ENCODE results near the gene PKHD1. TPM values are rescaled to one million over a fixed set of nuclear protein-coding genes. Genes with fewer than 3 reads are reported as not detected.

Gene PKHD1
- total RNA-seq, 2 experiments from 2014 or later = not detected

DNA sequence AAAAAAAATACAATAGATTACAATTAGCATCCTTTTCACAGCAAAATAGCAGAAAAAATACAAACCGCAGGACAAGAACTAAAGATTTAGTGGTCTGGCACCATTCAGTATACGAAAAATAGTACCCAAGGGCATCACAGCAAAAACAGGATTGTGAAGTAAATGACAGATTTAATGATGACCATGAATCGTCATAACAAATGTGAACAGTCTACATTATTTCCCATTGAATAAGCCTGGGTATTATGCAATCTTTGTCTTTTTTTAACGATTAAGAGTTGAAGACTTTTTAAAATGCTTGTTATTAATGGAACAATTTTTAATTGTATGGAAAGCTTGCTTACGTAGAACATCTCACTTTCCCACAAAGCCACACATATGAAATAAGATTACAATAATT, 432.8 kb downstream of the PKHD1 start:
- no peak for DNase-seq
- Mint-ChIP-seq H3K27me3 (no peaks in the 10 kb centered on the region), H3K4me1 (no peaks in the 10 kb centered on the region), H3K36me3 (no peaks in the 10 kb centered on the region), H3K9me3 (no peaks in the 10 kb centered on the region), H3K4me3 (no peak overlapping the region), H3K27ac (no peak overlapping the region)
- POLR2A ChIA-PET = no interaction called here
- ATAC-seq (ENCODE audit: low read depth) = no peak

DNA sequence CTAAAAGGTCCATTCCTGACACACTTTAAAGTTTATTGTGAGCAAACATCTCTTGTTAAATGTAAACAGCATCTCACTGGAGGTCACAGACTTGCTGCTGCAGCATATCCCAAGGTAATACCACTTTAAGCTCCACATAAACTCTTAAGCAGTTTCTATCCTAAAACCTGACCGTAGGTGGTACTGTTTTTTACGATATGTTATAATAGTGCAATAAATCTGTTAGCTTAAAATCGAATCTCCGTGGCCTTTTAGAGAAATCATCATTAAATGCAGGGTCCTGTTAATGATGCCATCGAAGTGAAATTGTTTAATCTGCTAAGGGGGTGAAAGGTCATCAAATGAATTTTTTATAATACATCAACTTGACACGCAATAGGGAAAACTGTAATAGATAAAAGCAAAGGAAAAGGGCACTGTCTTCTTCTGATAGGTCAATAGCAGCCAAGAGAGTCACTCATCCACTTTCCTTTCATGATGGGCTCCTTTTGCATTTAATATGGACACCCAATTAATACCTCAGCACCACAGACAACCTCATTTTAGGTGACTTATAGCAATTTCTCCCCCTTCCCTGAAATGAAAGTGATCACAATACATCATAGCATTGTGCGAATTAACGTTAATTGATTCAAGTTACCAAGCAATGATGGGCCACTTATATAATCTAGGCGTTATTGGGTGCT, 436.1 kb downstream of the PKHD1 start:
- H3K4me1 Mint-ChIP-seq = peaks cover 1% of the 10 kb centered on the region
- H3K9me3 Mint-ChIP-seq = no peaks in the 10 kb centered on the region
- H3K4me3 Mint-ChIP-seq = no peak overlapping the region
- DNase-seq (no peak), ATAC-seq (ENCODE audit: low read depth) (no peak)
- no peak overlapping the region for H3K27ac Mint-ChIP-seq
- no peaks in the 10 kb centered on the region for H3K36me3 Mint-ChIP-seq
- H3K27me3 Mint-ChIP-seq = no peaks in the 10 kb centered on the region
- POLR2A ChIA-PET = no interaction called here

DNA sequence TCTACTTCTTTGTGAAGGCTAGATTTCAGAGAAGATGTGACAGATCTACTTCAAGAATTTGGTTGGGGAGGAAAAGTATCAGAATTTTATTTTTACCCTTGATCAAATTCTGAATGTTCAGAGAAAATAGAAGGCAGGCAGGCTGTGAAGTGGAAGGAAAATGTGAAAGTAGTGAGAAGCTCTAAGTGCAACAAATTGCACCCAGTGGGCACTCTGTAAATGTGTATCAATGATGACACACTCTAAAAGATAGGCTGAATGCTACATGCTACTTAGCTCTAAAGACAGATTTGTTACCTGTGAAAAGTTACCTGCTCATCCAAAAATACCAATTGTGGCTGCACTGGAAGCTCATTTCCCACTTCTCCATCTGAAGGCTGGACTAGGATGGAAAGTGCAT, 438.6 kb downstream of the PKHD1 start:
- H3K9me3 Mint-ChIP-seq = no peaks in the 10 kb centered on the region
- H3K27me3 Mint-ChIP-seq = no peaks in the 10 kb centered on the region
- ATAC-seq (ENCODE audit: low read depth) (no peak), DNase-seq (no peak)
- no peak overlapping the region for H3K27ac Mint-ChIP-seq
- H3K36me3 Mint-ChIP-seq = no peaks in the 10 kb centered on the region
- H3K4me3 Mint-ChIP-seq = no peak overlapping the region
- POLR2A ChIA-PET = no interaction called here
- H3K4me1 Mint-ChIP-seq = peaks cover 1% of the 10 kb centered on the region

DNA sequence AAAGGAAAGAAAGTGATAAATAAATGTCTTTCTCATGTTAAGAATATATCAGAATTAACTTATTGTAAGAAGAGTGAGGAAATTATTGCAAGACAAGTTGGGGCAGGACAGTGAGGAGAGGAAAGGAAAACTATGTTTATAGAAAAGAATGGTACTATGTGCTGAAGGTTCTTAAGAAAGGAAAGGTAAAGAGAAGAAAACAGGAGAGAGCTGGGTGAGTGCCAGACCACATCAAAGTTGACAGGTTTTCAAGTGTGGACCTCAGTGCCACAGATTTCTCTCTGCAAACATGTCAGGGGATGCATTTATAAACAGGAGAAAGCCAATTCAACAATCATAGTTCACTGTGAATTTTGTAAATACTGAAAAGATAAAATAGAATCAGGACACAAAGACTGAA, 439.2 kb downstream of the PKHD1 start:
- H3K9me3 Mint-ChIP-seq = no peaks in the 10 kb centered on the region
- H3K36me3 Mint-ChIP-seq = no peaks in the 10 kb centered on the region
- H3K27me3 Mint-ChIP-seq = no peaks in the 10 kb centered on the region
- ATAC-seq (ENCODE audit: low read depth) = no peak
- POLR2A ChIA-PET = no interaction called here
- no peak overlapping the region for H3K4me3 Mint-ChIP-seq
- DNase-seq = no peak
- H3K4me1 Mint-ChIP-seq = peaks cover 1% of the 10 kb centered on the region
- no peak overlapping the region for H3K27ac Mint-ChIP-seq

DNA sequence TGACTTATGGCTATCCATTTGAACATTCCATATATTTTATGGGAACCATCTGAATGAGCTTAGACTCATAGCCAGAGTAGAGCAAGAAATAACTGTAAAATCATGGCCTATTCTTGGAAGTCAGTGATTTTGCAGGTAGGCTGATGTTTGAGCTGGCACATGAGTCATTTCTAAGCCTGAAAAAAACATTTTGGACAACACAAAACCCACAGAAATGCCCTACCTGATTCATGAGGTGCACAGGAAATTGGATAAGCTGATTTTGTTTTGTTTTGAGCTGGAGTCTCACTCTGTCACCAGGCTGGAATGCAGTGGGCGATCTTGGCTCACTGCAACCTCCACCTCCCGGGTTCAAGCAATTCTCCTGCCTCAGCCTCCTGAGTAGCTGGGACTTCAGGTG, 443.0 kb downstream of the PKHD1 start:
- Mint-ChIP-seq H3K36me3 (no peaks in the 10 kb centered on the region), H3K4me3 (no peak overlapping the region), H3K27ac (no peak overlapping the region), H3K9me3 (peaks cover 2% of the 10 kb centered on the region), H3K27me3 (no peaks in the 10 kb centered on the region), H3K4me1 (peaks cover 1% of the 10 kb centered on the region)
- ATAC-seq (ENCODE audit: low read depth) (no peak), DNase-seq (no peak)
- POLR2A ChIA-PET = no interaction called here

DNA sequence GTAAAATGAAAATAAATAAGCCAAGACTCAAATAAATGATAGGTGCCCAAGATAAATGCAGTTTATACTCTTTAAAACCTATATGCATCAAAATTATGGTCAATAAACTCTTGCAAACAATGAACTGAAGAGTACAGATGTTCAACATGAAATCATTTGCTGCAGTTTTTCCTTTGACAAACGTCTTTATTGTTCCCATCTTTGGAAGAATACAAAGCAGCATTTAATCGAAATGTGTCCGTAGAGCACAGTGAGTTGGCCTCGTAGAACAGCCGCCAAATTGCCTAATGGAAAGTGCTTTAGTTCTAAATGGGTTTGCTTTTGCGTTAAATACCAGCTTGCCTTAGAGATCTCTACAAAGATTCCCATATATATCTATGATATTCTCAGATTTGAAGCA, 447.4 kb downstream of the PKHD1 start:
- Mint-ChIP-seq H3K36me3 (no peaks in the 10 kb centered on the region), H3K9me3 (peaks cover 2% of the 10 kb centered on the region), H3K4me3 (no peak overlapping the region), H3K27me3 (no peaks in the 10 kb centered on the region), H3K27ac (no peak overlapping the region), H3K4me1 (no peaks in the 10 kb centered on the region)
- no peak for DNase-seq
- no peak for ATAC-seq (ENCODE audit: low read depth)
- POLR2A ChIA-PET = no interaction called here

DNA sequence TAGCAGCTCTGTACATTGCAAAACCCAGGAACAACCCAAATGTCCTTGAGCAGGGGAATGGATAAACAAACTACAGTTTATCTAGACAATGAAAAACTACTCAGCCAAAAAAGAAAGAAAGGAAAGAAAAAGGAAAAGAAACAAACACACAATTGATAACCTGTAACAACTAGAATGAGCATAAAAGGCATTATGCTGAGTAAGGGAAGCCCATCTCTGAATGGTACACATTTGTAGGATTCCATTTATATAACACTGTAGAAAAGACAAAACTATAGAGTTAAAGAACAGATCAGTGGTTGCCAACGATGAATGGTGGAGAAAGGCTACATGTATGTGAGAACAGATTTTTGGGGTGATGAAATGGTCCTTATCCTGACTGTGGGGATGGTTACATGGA, 454.0 kb downstream of the PKHD1 start:
- H3K4me1 Mint-ChIP-seq = no peaks in the 10 kb centered on the region
- DNase-seq (no peak), ATAC-seq (ENCODE audit: low read depth) (no peak)
- H3K27me3 Mint-ChIP-seq = no peaks in the 10 kb centered on the region
- POLR2A ChIA-PET = no interaction called here
- no peak overlapping the region for H3K27ac Mint-ChIP-seq
- no peaks in the 10 kb centered on the region for H3K9me3 Mint-ChIP-seq
- H3K4me3 Mint-ChIP-seq = no peak overlapping the region
- no peaks in the 10 kb centered on the region for H3K36me3 Mint-ChIP-seq

DNA sequence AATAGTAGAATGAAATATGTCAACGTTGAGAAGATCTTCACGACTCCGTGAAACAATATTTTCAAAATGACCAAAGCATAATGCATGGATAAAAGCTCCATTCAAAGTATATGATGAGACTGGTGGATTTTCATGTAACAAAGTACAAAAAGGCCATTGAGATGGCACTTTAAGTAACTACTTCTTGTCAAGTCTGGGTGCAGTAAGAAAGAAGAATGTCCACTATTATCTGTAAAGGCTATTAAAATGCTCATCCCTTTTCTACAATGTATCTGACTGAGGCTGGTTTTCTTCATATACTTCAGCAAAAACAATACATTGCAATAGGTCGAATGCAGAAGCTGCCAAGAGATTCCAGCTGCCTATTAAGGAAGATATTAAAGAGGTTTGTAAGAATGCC, 457.4 kb downstream of the PKHD1 start:
- Mint-ChIP-seq H3K36me3 (no peaks in the 10 kb centered on the region), H3K27ac (no peak overlapping the region), H3K27me3 (no peaks in the 10 kb centered on the region), H3K4me1 (no peaks in the 10 kb centered on the region), H3K9me3 (no peaks in the 10 kb centered on the region), H3K4me3 (no peak overlapping the region)
- ATAC-seq (ENCODE audit: low read depth) (no peak), DNase-seq (no peak)
- POLR2A ChIA-PET = no interaction called here

DNA sequence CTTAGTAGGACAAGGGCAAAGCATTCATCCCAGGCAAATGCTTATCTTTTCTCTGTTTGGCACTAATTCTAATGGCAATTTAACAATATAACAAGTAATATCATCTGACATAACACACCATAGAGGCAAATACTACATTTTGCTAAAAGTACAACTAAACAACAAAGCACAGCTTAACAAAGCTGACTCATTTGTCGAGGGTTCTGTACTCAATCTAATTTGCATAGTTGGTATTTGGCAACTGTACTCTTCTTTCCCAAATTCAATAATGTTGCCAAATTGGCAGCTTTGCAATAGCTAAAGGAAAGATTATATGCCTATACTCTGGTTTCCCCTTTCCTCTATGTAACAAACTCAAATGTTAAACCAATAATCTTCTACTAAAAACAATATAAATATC, 461.0 kb downstream of the PKHD1 start:
- no peak for DNase-seq
- Mint-ChIP-seq H3K4me3 (no peak overlapping the region), H3K4me1 (no peaks in the 10 kb centered on the region), H3K27me3 (no peaks in the 10 kb centered on the region), H3K36me3 (no peaks in the 10 kb centered on the region), H3K9me3 (no peaks in the 10 kb centered on the region), H3K27ac (no peak overlapping the region)
- POLR2A ChIA-PET = no interaction called here
- no peak for ATAC-seq (ENCODE audit: low read depth)

DNA sequence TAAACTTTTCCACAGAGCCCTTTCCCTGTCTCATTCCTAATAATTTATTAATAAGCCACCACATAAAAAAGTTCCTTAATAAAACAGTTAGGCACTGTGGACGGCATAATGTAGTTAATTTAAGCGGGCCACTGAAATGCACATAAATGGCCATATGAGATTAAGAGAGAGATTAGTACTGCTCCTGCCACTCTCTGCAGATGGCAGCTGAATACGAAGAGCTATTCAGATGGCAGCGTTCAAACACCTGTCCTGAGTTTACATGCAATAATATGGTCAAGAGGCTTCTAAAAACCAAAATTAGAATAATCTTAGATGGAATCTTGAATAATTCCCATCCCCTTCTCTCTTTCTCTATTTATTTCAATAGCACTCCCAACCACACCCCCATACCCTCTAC, 461.8 kb downstream of the PKHD1 start:
- Mint-ChIP-seq H3K4me3 (no peak overlapping the region), H3K36me3 (no peaks in the 10 kb centered on the region), H3K27me3 (no peaks in the 10 kb centered on the region), H3K9me3 (no peaks in the 10 kb centered on the region), H3K27ac (no peak overlapping the region), H3K4me1 (no peaks in the 10 kb centered on the region)
- DNase-seq (no peak), ATAC-seq (ENCODE audit: low read depth) (no peak)
- POLR2A ChIA-PET = no interaction called here

DNA sequence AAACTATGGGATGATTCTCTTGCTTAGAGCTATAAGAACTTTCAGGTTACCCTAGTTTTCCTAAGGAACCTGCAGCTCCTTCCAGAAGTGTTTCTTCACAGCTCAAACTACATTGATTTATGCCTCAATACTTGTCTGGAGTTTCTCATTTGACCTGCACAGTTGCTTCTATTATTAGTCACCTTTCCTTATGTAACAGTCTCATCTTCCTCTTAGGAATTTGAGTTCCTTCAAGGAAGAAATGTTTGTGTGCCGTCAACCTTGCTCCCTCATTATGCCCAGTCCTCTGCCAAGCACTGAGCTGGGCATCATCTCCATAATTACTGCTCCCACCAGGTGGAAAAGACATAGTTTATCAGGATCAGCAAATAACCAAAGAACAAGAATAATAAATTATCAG, 466.4 kb downstream of the PKHD1 start:
- no peaks in the 10 kb centered on the region for H3K4me1 Mint-ChIP-seq
- H3K4me3 Mint-ChIP-seq = no peak overlapping the region
- no peak overlapping the region for H3K27ac Mint-ChIP-seq
- no peak for DNase-seq
- H3K27me3 Mint-ChIP-seq = no peaks in the 10 kb centered on the region
- no peaks in the 10 kb centered on the region for H3K36me3 Mint-ChIP-seq
- POLR2A ChIA-PET = no interaction called here
- H3K9me3 Mint-ChIP-seq = peaks cover 2% of the 10 kb centered on the region
- no peak for ATAC-seq (ENCODE audit: low read depth)

DNA sequence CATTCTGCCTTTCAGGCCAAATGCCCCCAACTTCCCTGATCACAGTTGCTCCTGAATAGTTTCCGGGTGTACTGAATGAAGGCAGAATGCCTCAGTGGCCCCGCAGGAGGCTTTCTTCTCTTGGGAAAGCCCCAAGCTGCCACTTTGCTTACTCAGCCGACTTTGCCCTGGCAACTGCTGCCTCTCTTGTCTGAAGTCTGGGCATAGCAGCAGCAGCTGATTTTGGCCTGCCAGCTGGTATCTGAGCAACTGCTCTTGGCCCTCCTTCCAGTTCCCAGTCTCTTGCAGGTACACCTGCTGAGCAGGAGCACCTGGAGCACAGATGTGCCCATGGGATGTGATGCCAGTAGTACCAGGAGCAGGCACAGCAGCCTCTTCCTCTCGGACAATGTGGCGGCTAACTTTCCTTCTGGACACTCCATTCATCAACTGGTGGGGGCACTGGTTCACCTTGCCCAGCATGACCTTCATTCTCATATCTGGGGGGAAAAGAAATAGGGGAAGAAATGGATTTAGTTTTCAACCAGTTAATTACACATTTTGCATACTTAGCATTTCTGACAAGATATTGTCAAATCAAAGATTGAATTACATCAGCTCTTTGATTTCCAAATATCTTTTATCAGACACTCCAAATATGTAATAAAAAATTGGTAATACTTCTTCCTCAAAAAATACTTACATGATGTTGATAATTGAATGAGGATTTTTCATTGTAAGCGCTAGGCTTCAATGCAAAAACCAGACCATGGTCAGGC, 468.2 kb downstream of the PKHD1 start:
- no peak for ATAC-seq (ENCODE audit: low read depth)
- H3K4me3 Mint-ChIP-seq = no peak overlapping the region
- H3K4me1 Mint-ChIP-seq = no peaks in the 10 kb centered on the region
- POLR2A ChIA-PET = no interaction called here
- DNase-seq = no peak
- no peak overlapping the region for H3K27ac Mint-ChIP-seq
- H3K27me3 Mint-ChIP-seq = no peaks in the 10 kb centered on the region
- no peaks in the 10 kb centered on the region for H3K36me3 Mint-ChIP-seq
- peaks cover 2% of the 10 kb centered on the region for H3K9me3 Mint-ChIP-seq

DNA sequence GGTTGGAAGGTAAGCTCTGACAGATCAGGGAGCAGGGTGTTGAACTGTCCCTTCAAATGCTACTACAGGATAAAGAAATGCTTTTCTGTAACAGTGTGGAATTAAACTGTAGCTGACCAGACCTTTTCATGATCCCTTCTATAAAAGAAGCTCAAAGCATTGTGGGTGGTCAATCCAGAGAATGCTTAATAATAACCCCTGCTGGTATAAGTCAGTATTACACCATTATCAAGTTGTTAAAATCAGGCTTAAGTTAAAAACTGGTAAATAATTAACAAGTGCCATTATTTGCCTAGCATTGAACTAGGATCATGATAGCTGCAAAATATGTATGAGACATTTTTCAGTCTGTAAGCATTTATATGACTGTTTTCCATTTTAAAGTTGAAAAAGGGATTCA, 468.9 kb downstream of the PKHD1 start:
- Mint-ChIP-seq H3K27me3 (no peaks in the 10 kb centered on the region), H3K27ac (no peak overlapping the region), H3K36me3 (no peaks in the 10 kb centered on the region), H3K9me3 (peaks cover 2% of the 10 kb centered on the region), H3K4me3 (no peak overlapping the region), H3K4me1 (no peaks in the 10 kb centered on the region)
- POLR2A ChIA-PET = no interaction called here
- DNase-seq (no peak), ATAC-seq (ENCODE audit: low read depth) (no peak)

DNA sequence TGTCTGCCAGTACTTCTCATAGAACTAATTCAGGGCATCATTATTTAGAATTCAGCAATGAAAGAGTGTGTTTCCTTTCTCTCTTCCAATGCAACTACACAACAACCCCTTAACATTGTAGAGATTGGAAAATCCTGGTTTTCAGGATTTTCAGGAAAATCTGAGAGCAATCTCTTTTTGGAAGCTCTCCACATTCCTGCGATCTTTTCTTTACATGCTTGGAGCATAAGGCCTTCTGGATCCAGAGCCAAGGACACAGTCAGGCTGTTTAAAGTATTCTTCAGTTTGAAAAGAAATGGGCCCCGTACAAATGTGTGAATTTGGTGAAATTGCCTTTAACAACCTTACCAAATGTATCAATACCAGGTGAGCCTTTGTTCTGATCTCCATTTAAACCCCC, 469.7 kb downstream of the PKHD1 start:
- DNase-seq (no peak), ATAC-seq (ENCODE audit: low read depth) (no peak)
- Mint-ChIP-seq H3K36me3 (no peaks in the 10 kb centered on the region), H3K27ac (no peak overlapping the region), H3K27me3 (no peaks in the 10 kb centered on the region), H3K9me3 (peaks cover 2% of the 10 kb centered on the region), H3K4me1 (no peaks in the 10 kb centered on the region), H3K4me3 (no peak overlapping the region)
- POLR2A ChIA-PET = no interaction called here
